GM18508 (cell line): ENCODE data around the gene ARHGAP30.
"Not testable (repeated sequence)": the region's sequence is repeated elsewhere in the genome, so short reads cannot be mapped to it uniquely, and the experiment has no call there.

Source experiments
- ATAC-seq: cut with Tn5 transposase; IDR thresholded peaks from one replicate; pipeline ENCODE4 v1.9.1; 2021; ENCODE audit warnings: moderate number of reproducible peaks; ENCODE audit not compliant: insufficient read depth, unreplicated experiment

ARHGAP30 gene

GRCh38 chr1:161069731-161070270 lies at the start of gene ARHGAP30:
ARHGAP30 (minus strand) TSS chr1:161069891; CDS start chr1:161069624, 267 bp downstream.
- peak; percentile 69 for ATAC-seq

- no peak for ATAC-seq
Observed at GRCh38 chr1:161117759-161118581, 48.3 kb upstream of the ARHGAP30 start, which contains the start of the genes NIT1 and PFDN2. NIT1 (plus strand) TSS chr1:161118105; CDS start chr1:161118177, 72 bp downstream. PFDN2 (minus strand) TSS chr1:161118037; CDS start chr1:161118026, 11 bp downstream.

GRCh38 chr1:161115961-161116360 lies 46.3 kb upstream of the ARHGAP30 start:
- ATAC-seq, result not testable (repeated sequence)

- ATAC-seq, result no peak
Observed at GRCh38 chr1:161115132-161115711, 45.5 kb upstream of the ARHGAP30 start.

GRCh38 chr1:161114556-161114955 lies 44.9 kb upstream of the ARHGAP30 start:
- ATAC-seq, result no peak

- no peak for ATAC-seq
Observed at GRCh38 chr1:161113915-161114314, 44.2 kb upstream of the ARHGAP30 start.

GRCh38 chr1:161111527-161111926 lies 41.8 kb upstream of the ARHGAP30 start:
- ATAC-seq, result no peak

GRCh38 chr1:161111117-161111516 lies 41.4 kb upstream of the ARHGAP30 start:
- ATAC-seq, result no peak

- ATAC-seq, result no peak
Observed at GRCh38 chr1:161106431-161106830, 36.7 kb upstream of the ARHGAP30 start.

GRCh38 chr1:161100556-161100955 lies 30.9 kb upstream of the ARHGAP30 start:
- no peak for ATAC-seq

- ATAC-seq, result no peak
Observed at GRCh38 chr1:161099090-161099802, 29.6 kb upstream of the ARHGAP30 start.

GRCh38 chr1:161098210-161099068 lies 28.7 kb upstream of the ARHGAP30 start, which contains the start of gene KLHDC9:
KLHDC9 (plus strand) TSS chr1:161098361; CDS start chr1:161098536, 175 bp downstream.
- peak; percentile 41 for ATAC-seq

GRCh38 chr1:161096530-161096929 lies 26.8 kb upstream of the ARHGAP30 start:
- peak; percentile 4 for ATAC-seq

- ATAC-seq, result peak; percentile 37
Observed at GRCh38 chr1:161096015-161096414, 26.3 kb upstream of the ARHGAP30 start.

GRCh38 chr1:161095230-161095629 lies 25.5 kb upstream of the ARHGAP30 start:
- ATAC-seq, result no peak

GRCh38 chr1:161094481-161094880 lies 24.8 kb upstream of the ARHGAP30 start:
- ATAC-seq, result no peak

GRCh38 chr1:161092621-161093028 lies 22.9 kb upstream of the ARHGAP30 start:
- no peak for ATAC-seq

- no peak for ATAC-seq
Observed at GRCh38 chr1:161091796-161092507, 22.3 kb upstream of the ARHGAP30 start.

GRCh38 chr1:161091093-161091492 lies 21.4 kb upstream of the ARHGAP30 start:
- ATAC-seq, result no peak
